HepG2 (cell line): ENCODE data around the gene RASSF7.

Experiments
- ARHGAP35 ChIP-seq: sonication (generic); formaldehyde crosslinking; IDR thresholded peaks from 2 replicates; pipeline ENCODE4 v1.9.0; 2022; ENCODE audit warnings: mild to moderate bottlenecking, inconsistent platforms, moderate library complexity, missing genetic modification reagents, borderline replicate concordance
- BHLHE40 ChIP-seq: IDR thresholded peaks from 2 replicates; pipeline ENCODE4 v1.6.1; 2011; ENCODE audit warnings: low read length, improper control_type of control experiment
- CREB1 ChIP-seq, 2 experiments: fragments of 450-650 bp in 1 of 2; IDR thresholded peaks; 2 replicates each; pipeline ENCODE4 v1.6.1; 2016 to 2017; ENCODE audit warnings: control low read depth in 1 of 2, mild to moderate bottlenecking in 1 of 2, missing compliant biosample characterization in 1 of 2, missing genetic modification characterization in 1 of 2
- JDP2 ChIP-seq: sonication (generic); formaldehyde crosslinking; IDR thresholded peaks from 2 replicates; pipeline ENCODE4 v1.8.1; 2022; ENCODE audit warnings: missing genetic modification reagents, borderline replicate concordance
- JUNB ChIP-seq: sonication (generic); formaldehyde crosslinking; IDR thresholded peaks from 2 replicates; pipeline ENCODE4 v1.8.0; 2022; ENCODE audit warnings: missing genetic modification reagents, mild to moderate bottlenecking, borderline replicate concordance
- KDM5A ChIP-seq: fragments of 200-600 bp; sonication (generic); IDR thresholded peaks from 2 replicates; pipeline ENCODE4 v1.7.0; 2018; ENCODE audit warnings: antibody characterized with exemption, mild to moderate bottlenecking, low read length, borderline replicate concordance
- MYC ChIP-seq: sonication (generic); formaldehyde crosslinking; IDR thresholded peaks from 2 replicates; pipeline ENCODE4 v1.9.0; 2021; ENCODE audit warnings: missing genetic modification reagents, borderline replicate concordance
- POLR2A ChIP-seq, 2 experiments: IDR thresholded peaks; 2 replicates each; pipeline ENCODE4 v1.6.1; 2011; ENCODE audit warnings: low read depth in 2 of 2, low read length in 2 of 2, mild to moderate bottlenecking in 1 of 2, moderate library complexity in 1 of 2; ENCODE audit not compliant: insufficient read depth in 1 of 2
- SPEN ChIP-seq: sonication (generic); formaldehyde crosslinking; IDR thresholded peaks from 2 replicates; pipeline ENCODE4 v1.5.1; 2020; ENCODE audit warnings: low read depth, mild to moderate bottlenecking, missing genetic modification reagents
- ZNF225 ChIP-seq: sonication (generic); formaldehyde crosslinking; IDR thresholded peaks from 2 replicates; pipeline ENCODE4 v1.4.0; 2020; ENCODE audit warnings: mild to moderate bottlenecking, missing genetic modification reagents
- TF ChIP-seq, protein P1 (sequence below): sonication (generic); formaldehyde crosslinking; IDR thresholded peaks from 2 replicates; pipeline ENCODE4 v1.8.0; 2022; ENCODE audit warnings: low read depth, missing genetic modification reagents
- TF ChIP-seq, protein P2 (sequence below): IDR thresholded peaks from 2 replicates; pipeline ENCODE4 v1.6.1; 2012; ENCODE audit warnings: inconsistent platforms
- TF ChIP-seq, protein P3 (sequence below): sonication (generic); formaldehyde crosslinking; IDR thresholded peaks from 2 replicates; pipeline ENCODE4 v1.5.0; 2020; ENCODE audit warnings: mild to moderate bottlenecking, missing genetic modification reagents, moderate library complexity
- TF ChIP-seq, protein P4 (sequence below): sonication (generic); formaldehyde crosslinking; IDR thresholded peaks from 2 replicates; pipeline ENCODE4 v1.8.1; 2022; ENCODE audit warnings: low read depth, mild to moderate bottlenecking, missing genetic modification reagents

DNA sequence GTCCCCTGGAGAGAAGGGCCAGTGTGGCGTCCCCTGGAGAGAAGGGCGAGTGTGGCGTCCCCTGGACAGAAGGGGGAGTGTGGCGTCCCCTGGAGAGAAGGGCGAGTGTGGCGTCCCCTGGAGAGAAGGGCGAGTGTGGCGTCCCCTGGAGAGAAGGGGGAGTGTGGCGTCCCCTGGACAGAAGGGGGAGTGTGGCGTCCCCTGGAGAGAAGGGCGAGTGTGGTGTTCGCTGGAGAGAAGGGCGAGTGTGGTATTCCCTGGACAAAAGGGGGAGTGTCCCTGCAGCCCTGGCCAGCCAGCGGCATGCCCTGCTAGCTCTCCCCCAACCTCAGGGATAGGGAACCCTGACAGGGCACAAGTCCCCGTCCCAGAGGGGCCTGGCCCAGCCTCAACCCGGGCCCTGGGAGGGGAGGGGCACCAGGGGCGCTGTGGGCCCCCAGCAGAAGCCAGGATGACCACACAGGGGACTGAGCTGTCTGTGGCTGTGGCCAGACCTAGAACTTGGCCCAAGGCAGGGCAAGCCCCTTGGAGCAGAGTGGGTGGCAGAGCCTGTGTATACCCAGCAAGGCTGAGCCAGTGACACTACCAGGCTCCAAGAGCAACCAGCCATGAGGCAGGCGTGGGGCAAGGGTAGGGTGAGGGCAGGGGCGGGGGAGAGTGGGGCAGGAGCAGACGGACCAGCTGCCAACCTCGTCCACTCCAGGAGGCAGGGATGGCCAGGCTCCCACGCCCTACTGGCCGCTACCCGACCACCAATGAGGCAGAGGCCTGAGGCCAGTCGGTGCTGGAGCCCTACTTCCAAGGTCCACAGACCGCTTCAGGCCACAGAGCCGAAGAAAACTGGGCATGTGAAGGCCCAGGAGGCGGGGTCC lies 29.6 kb upstream of the RASSF7 start:
- no peak for TF ChIP-seq SPEN (CRISPR knock-in tag)
- TF ChIP-seq JDP2: no peak
- no peak for TF ChIP-seq ARHGAP35 (CRISPR knock-in tag)
- TF ChIP-seq CREB1 (IDR thresholded peaks at IDR 0.05): no peak
- no peak for TF ChIP-seq CREB1 (CRISPR knock-in tag; IDR thresholded peaks at IDR 0.05)
- TF ChIP-seq ZNF225 (CRISPR knock-in tag): no peak
- TF ChIP-seq, protein P1, sequence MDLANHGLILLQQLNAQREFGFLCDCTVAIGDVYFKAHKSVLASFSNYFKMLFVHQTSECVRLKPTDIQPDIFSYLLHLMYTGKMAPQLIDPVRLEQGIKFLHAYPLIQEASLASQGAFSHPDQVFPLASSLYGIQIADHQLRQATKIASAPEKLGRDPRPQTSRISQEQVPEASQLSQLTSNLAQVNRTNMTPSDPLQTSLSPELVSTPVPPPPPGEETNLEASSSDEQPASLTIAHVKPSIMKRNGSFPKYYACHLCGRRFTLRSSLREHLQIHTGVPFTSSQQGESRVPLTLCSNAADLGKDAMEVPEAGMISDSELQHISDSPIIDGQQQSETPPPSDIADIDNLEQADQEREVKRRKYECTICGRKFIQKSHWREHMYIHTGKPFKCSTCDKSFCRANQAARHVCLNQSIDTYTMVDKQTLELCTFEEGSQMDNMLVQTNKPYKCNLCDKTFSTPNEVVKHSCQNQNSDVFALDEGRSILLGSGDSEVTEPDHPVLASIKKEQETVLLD (CRISPR knock-in tag): no peak
- TF ChIP-seq BHLHE40: no peak
- TF ChIP-seq, protein P2, sequence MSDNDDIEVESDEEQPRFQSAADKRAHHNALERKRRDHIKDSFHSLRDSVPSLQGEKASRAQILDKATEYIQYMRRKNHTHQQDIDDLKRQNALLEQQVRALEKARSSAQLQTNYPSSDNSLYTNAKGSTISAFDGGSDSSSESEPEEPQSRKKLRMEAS: no peak
- TF ChIP-seq POLR2A (IDR thresholded peaks at IDR 0.05; ENCODE audit: insufficient read depth in 1 of 2, low read depth in 2 of 2, low read length in 2 of 2): no peak
- TF ChIP-seq KDM5A: no peak
- no peak for TF ChIP-seq MYC (CRISPR knock-in tag)
- TF ChIP-seq, protein P3, sequence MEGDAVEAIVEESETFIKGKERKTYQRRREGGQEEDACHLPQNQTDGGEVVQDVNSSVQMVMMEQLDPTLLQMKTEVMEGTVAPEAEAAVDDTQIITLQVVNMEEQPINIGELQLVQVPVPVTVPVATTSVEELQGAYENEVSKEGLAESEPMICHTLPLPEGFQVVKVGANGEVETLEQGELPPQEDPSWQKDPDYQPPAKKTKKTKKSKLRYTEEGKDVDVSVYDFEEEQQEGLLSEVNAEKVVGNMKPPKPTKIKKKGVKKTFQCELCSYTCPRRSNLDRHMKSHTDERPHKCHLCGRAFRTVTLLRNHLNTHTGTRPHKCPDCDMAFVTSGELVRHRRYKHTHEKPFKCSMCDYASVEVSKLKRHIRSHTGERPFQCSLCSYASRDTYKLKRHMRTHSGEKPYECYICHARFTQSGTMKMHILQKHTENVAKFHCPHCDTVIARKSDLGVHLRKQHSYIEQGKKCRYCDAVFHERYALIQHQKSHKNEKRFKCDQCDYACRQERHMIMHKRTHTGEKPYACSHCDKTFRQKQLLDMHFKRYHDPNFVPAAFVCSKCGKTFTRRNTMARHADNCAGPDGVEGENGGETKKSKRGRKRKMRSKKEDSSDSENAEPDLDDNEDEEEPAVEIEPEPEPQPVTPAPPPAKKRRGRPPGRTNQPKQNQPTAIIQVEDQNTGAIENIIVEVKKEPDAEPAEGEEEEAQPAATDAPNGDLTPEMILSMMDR (CRISPR knock-in tag): no peak
- TF ChIP-seq, protein P4, sequence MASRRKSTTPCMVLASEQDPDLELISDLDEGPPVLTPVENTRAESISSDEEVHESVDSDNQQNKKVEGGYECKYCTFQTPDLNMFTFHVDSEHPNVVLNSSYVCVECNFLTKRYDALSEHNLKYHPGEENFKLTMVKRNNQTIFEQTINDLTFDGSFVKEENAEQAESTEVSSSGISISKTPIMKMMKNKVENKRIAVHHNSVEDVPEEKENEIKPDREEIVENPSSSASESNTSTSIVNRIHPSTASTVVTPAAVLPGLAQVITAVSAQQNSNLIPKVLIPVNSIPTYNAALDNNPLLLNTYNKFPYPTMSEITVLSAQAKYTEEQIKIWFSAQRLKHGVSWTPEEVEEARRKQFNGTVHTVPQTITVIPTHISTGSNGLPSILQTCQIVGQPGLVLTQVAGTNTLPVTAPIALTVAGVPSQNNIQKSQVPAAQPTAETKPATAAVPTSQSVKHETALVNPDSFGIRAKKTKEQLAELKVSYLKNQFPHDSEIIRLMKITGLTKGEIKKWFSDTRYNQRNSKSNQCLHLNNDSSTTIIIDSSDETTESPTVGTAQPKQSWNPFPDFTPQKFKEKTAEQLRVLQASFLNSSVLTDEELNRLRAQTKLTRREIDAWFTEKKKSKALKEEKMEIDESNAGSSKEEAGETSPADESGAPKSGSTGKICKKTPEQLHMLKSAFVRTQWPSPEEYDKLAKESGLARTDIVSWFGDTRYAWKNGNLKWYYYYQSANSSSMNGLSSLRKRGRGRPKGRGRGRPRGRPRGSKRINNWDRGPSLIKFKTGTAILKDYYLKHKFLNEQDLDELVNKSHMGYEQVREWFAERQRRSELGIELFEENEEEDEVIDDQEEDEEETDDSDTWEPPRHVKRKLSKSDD (CRISPR knock-in tag): no peak
- TF ChIP-seq JUNB (CRISPR knock-in tag): no peak
